Natural killer cell (primary cell): ENCODE results near the gene CLEC16A. TPM values are rescaled to one million over a fixed set of nuclear protein-coding genes. Genes with fewer than 3 reads are reported as not detected.

ENCODE experiments used
- ATAC-seq, 3 donors: fragments of 150-1000 bp in 2 of 3; fragments of 200-7000 bp in 1 of 3; cut with Tn5 transposase; 1 replicate in 1 of 3; 2 replicates in 2 of 3; pipeline ENCODE4 v1.10.0; 2021; ENCODE audit warnings: mild to moderate bottlenecking in 2 of 3, moderate library complexity in 2 of 3
- DNase-seq, 2 donors: peaks; one replicate each; pipeline versions ENCODE4 v3.0.0 to v3.0.0-alpha.2; 2013 to 2021; ENCODE audit warnings: mixed read lengths in 1 of 2
- H3K27ac ChIP-seq: one replicate; pipeline ENCODE4 v1.5.1; 2013; ENCODE audit warnings: mild to moderate bottlenecking, low read length
- H3K27me3 ChIP-seq: one replicate; pipeline ENCODE4 v1.6.1; 2013; ENCODE audit warnings: low read length; ENCODE audit not compliant: control insufficient read depth, insufficient read depth
- H3K36me3 ChIP-seq: one replicate; pipeline ENCODE4 v1.6.1; 2013; ENCODE audit warnings: low read length; ENCODE audit not compliant: control insufficient read depth, insufficient read depth
- H3K4me1 ChIP-seq: one replicate; pipeline ENCODE4 v1.6.1; 2013; ENCODE audit warnings: low read length; ENCODE audit not compliant: control insufficient read depth, insufficient read depth
- H3K4me3 ChIP-seq: one replicate; pipeline ENCODE4 v1.5.1; 2013; ENCODE audit warnings: low read length
- H3K9me3 ChIP-seq: one replicate; pipeline ENCODE4 v1.6.1; 2013; ENCODE audit warnings: low read length; ENCODE audit not compliant: control insufficient read depth, insufficient read depth
- H3K27ac Mint-ChIP-seq, 2 donors: one replicate each; pipeline ENCODE4 v1.8.0; 2022; ENCODE audit warnings: mild to moderate bottlenecking in 2 of 2, mixed read lengths in 2 of 2, moderate library complexity in 1 of 2
- H3K27me3 Mint-ChIP-seq, 2 donors: one replicate each; pipeline ENCODE4 v1.8.0; 2022; ENCODE audit warnings: low read depth in 2 of 2, mixed read lengths in 2 of 2
- H3K36me3 Mint-ChIP-seq: one replicate; pipeline ENCODE4 v1.8.0; 2022; ENCODE audit warnings: mixed read lengths
- H3K4me1 Mint-ChIP-seq, 2 donors: one replicate each; pipeline ENCODE4 v1.8.0; 2022; ENCODE audit warnings: mixed read lengths in 2 of 2
- H3K4me3 Mint-ChIP-seq: one replicate; pipeline ENCODE4 v1.8.0; 2022; ENCODE audit warnings: mild to moderate bottlenecking, moderate library complexity, mixed read lengths
- H3K9me3 Mint-ChIP-seq, 2 donors: one replicate each; pipeline ENCODE4 v1.8.0; 2022; ENCODE audit warnings: mixed read lengths in 2 of 2
- CTCF ChIP-seq: fragments of 200-600 bp; IDR thresholded peaks from one replicate; pipeline ENCODE4 v1.8.0; 2022; ENCODE audit warnings: antibody characterized with exemption
- WGBS: methylation state at CpG from one replicate; pipeline ENCODE4 v1.1.7; 2013; ENCODE audit warnings: missing lambda C conversion rate; ENCODE audit not compliant: insufficient coverage; 5-methylcytosine and 5-hydroxymethylcytosine counted together
- intact Hi-C: fragments of 100-400 bp; cut with micrococcal nuclease; formaldehyde crosslinking; loops from one replicate; pipeline ENCODE4 v1.14.2; 2022
- total RNA-seq, 4 donors: library from RNA; stranded (reverse); fragments of 120-200 nt in 1 of 4; gene quantifications; one replicate each; pipeline versions ENCODE4 v1.2.3 to v1.2.4, GENCODE V29; 2013 to 2022

Gene CLEC16A
- total RNA-seq, 3 donors from 2014 or later (not counting 1 experiment from before 2014, with no cell fraction given), result 35.9 to 50.5 (median 37.4) TPM

- Mint-ChIP-seq H3K4me1 (peaks cover 10 to 20% of the 10 kb centered on the region in 2 donors), H3K4me3 (no peak overlapping the region), H3K36me3 (no peaks in the 10 kb centered on the region), H3K27ac (no peak overlapping the region), H3K9me3 (no peaks in the 10 kb centered on the region), H3K27me3 (no peaks in the 10 kb centered on the region)
- no peak for TF ChIP-seq CTCF
- Histone ChIP-seq H3K4me1 (no peaks in the 10 kb centered on the region), H3K27ac (no peak overlapping the region), H3K36me3 (peaks cover 10% of the 10 kb centered on the region), H3K4me3 (no peak overlapping the region), H3K27me3 (no peaks in the 10 kb centered on the region), H3K9me3 (no peaks in the 10 kb centered on the region)
- DNase-seq (no peak), ATAC-seq (no peak)
- intact Hi-C loops, result no loop called here
- 95% methylated on average over 14 of the region's 14 CpGs for WGBS
Measured at GRCh38 chr16:11164482-11165270, 220.3 kb downstream of the CLEC16A start.

GRCh38 chr16:11165349-11165748 lies 221.0 kb downstream of the CLEC16A start:
- no peaks in the 10 kb centered on the region for H3K27me3 ChIP-seq
- Mint-ChIP-seq H3K27ac (no peak overlapping the region), H3K27me3 (no peaks in the 10 kb centered on the region), H3K9me3 (no peaks in the 10 kb centered on the region), H3K4me1 (peaks cover 8 to 13% of the 10 kb centered on the region in 2 donors), H3K4me3 (no peak overlapping the region), H3K36me3 (no peaks in the 10 kb centered on the region)
- WGBS, result 93% methylated on average over 3 of the region's 4 CpGs
- intact Hi-C loops, result no loop called here
- H3K9me3 ChIP-seq, result no peaks in the 10 kb centered on the region
- DNase-seq (no peak), ATAC-seq (no peak)
- H3K4me1 ChIP-seq, result no peaks in the 10 kb centered on the region
- TF ChIP-seq CTCF, result no peak
- no peak overlapping the region for H3K4me3 ChIP-seq
- H3K36me3 ChIP-seq, result peaks cover 10% of the 10 kb centered on the region
- no peak overlapping the region for H3K27ac ChIP-seq

GRCh38 chr16:11165894-11166665 lies 221.7 kb downstream of the CLEC16A start:
- Mint-ChIP-seq H3K4me3 (no peak overlapping the region), H3K9me3 (no peaks in the 10 kb centered on the region), H3K36me3 (no peaks in the 10 kb centered on the region), H3K4me1 (peaks cover under 1 to 6% of the 10 kb centered on the region in 2 donors), H3K27me3 (no peaks in the 10 kb centered on the region), H3K27ac (no peak overlapping the region)
- no peak for TF ChIP-seq CTCF
- H3K4me3 ChIP-seq, result no peak overlapping the region
- no peak for DNase-seq
- H3K27me3 ChIP-seq, result no peaks in the 10 kb centered on the region
- intact Hi-C loops, result no loop called here
- WGBS, result 96% methylated on average over 22 of the region's 22 CpGs
- H3K36me3 ChIP-seq, result peaks cover 10% of the 10 kb centered on the region
- no peak overlapping the region for H3K27ac ChIP-seq
- H3K4me1 ChIP-seq, result no peaks in the 10 kb centered on the region
- no peak for ATAC-seq
- no peaks in the 10 kb centered on the region for H3K9me3 ChIP-seq
